ENCODE results near the gene CLHC1.

- TF ChIP-seq CTCF (IDR thresholded peaks at IDR 0.05; ENCODE audit: low read length) (no peak), EZH2phosphoT487 (IDR thresholded peaks at IDR 0.05; ENCODE audit: low read length) (no peak)
These were observed 27.1 kb downstream of the CLHC1 start for GRCh38 chr2:55204950-55205349.
